ENCODE data around the gene WDR74.

DNA sequence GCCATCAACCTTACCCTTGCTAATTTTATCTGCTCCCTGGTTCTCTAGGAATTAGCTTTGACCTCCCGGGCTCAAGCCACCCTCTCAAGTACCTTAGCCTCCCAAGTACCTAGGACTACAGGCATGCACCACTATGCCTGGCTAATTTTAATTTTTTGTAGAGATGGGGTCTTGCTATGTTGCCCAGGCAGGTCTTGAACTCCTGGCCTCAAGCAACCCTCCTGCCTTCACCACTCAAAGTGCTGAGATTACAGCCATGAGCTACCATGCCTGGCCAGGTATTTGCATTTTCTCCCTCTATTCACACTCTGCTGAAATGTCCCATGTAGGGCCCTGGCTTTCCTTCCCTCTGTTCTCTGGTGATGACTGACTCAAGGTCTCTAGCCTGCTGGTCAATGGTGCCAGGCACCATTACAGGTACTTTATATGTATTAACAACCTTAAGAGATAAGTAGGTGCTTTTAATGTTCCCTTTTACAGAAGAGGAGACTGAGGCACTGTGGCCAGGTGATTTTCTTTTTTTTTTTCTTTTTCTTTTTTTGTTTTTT, 8.5 kb upstream of the WDR74 start:
- TF ChIP-seq, protein P1, sequence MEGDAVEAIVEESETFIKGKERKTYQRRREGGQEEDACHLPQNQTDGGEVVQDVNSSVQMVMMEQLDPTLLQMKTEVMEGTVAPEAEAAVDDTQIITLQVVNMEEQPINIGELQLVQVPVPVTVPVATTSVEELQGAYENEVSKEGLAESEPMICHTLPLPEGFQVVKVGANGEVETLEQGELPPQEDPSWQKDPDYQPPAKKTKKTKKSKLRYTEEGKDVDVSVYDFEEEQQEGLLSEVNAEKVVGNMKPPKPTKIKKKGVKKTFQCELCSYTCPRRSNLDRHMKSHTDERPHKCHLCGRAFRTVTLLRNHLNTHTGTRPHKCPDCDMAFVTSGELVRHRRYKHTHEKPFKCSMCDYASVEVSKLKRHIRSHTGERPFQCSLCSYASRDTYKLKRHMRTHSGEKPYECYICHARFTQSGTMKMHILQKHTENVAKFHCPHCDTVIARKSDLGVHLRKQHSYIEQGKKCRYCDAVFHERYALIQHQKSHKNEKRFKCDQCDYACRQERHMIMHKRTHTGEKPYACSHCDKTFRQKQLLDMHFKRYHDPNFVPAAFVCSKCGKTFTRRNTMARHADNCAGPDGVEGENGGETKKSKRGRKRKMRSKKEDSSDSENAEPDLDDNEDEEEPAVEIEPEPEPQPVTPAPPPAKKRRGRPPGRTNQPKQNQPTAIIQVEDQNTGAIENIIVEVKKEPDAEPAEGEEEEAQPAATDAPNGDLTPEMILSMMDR (IDR thresholded peaks at IDR 0.05) = no peak
- no peak for TF ChIP-seq POLR2A (IDR thresholded peaks at IDR 0.05)

Data from body of pancreas (tissue), 4 donors.